HepG2 (cell line): ENCODE results near the gene CREB3. TPM values are rescaled to one million over a fixed set of nuclear protein-coding genes. Genes with fewer than 3 reads are reported as not detected.

Source experiments
- AHDC1 ChIP-seq: sonication (generic); formaldehyde crosslinking; IDR thresholded peaks from 2 replicates; pipeline ENCODE4 v1.5.1; 2020; ENCODE audit warnings: mild to moderate bottlenecking, missing genetic modification reagents, borderline replicate concordance
- MIER3 ChIP-seq: IDR thresholded peaks from 2 replicates; pipeline ENCODE4 v1.6.1; 2016; ENCODE audit warnings: missing compliant biosample characterization, borderline replicate concordance
- MIXL1 ChIP-seq: IDR thresholded peaks from 2 replicates; pipeline ENCODE4 v1.6.1; 2016
- NR2F6 ChIP-seq, 2 experiments: IDR thresholded peaks; 2 replicates each; pipeline ENCODE4 v1.6.1; 2016; ENCODE audit warnings: antibody characterized with exemption in 1 of 2, mild to moderate bottlenecking in 1 of 2
- NRL ChIP-seq: sonication (generic); formaldehyde crosslinking; IDR thresholded peaks from 2 replicates; pipeline ENCODE4 v1.5.0; 2020; ENCODE audit warnings: missing genetic modification reagents, mild to moderate bottlenecking, moderate library complexity, borderline replicate concordance
- SMC3 ChIP-seq: IDR thresholded peaks from 2 replicates; pipeline ENCODE4 v1.6.1; 2011; ENCODE audit warnings: low read length, improper control_type of control experiment
- ZBTB25 ChIP-seq: IDR thresholded peaks from 2 replicates; pipeline ENCODE4 v1.6.1; 2018; ENCODE audit warnings: missing genetic modification reagents
- ZBTB7A ChIP-seq: sonication (generic); formaldehyde crosslinking; IDR thresholded peaks from 2 replicates; pipeline ENCODE4 v1.8.0; 2022; ENCODE audit warnings: mild to moderate bottlenecking, missing genetic modification reagents
- ZNF121 ChIP-seq: sonication (generic); formaldehyde crosslinking; IDR thresholded peaks from 2 replicates; pipeline ENCODE4 v1.5.0; 2020; ENCODE audit warnings: mild to moderate bottlenecking, missing genetic modification reagents
- ZNF180 ChIP-seq: sonication (generic); formaldehyde crosslinking; IDR thresholded peaks from 2 replicates; pipeline ENCODE4 v1.4.0; 2020; ENCODE audit warnings: low read depth, missing genetic modification reagents, borderline replicate concordance
- ZNF3 ChIP-seq: IDR thresholded peaks from 2 replicates; pipeline ENCODE4 v1.7.0; 2017; ENCODE audit warnings: inconsistent platforms
- ZNF30 ChIP-seq: sonication (generic); formaldehyde crosslinking; IDR thresholded peaks from 2 replicates; pipeline ENCODE4 v1.5.0; 2020; ENCODE audit warnings: mild to moderate bottlenecking, missing genetic modification reagents
- ZNF543 ChIP-seq: sonication (generic); formaldehyde crosslinking; IDR thresholded peaks from 2 replicates; pipeline ENCODE4 v1.4.0; 2020; ENCODE audit warnings: mild to moderate bottlenecking, missing genetic modification reagents
- ZNF597 ChIP-seq: sonication (generic); formaldehyde crosslinking; IDR thresholded peaks from 2 replicates; pipeline ENCODE4 v1.5.0; 2020; ENCODE audit warnings: missing genetic modification reagents
- ZNF687 ChIP-seq: sonication (generic); formaldehyde crosslinking; IDR thresholded peaks from 2 replicates; pipeline ENCODE4 v1.5.1; 2020; ENCODE audit warnings: mild to moderate bottlenecking, missing genetic modification reagents, moderate library complexity
- ZNF740 ChIP-seq: sonication (generic); formaldehyde crosslinking; IDR thresholded peaks from 2 replicates; pipeline ENCODE4 v1.4.0; 2020; ENCODE audit warnings: missing genetic modification reagents
- ZSCAN31 ChIP-seq: sonication (generic); formaldehyde crosslinking; IDR thresholded peaks from 2 replicates; pipeline ENCODE4 v1.5.0; 2020; ENCODE audit warnings: low read depth, mild to moderate bottlenecking, missing genetic modification reagents
- polyA plus RNA-seq, 8 experiments: library from polyadenylated mRNA; depleted of rRNA in 3 of 8; stranded (reverse) in 7 of 8; unstranded in 1 of 8; fragments of >200 nt; fragmentation: Illumina TruSeq in 4 of 8; extraction: Trizol in 4 of 8; gene quantifications; 2 replicates each; pipeline versions ENCODE4 v1.2.1 to v1.2.3, GENCODE V29; 2011 to 2016; ENCODE audit warnings: low read depth in 4 of 8, missing spikeins in 1 of 8, mixed read lengths in 1 of 8; ENCODE audit not compliant: insufficient read depth in 1 of 8
- total RNA-seq, 5 experiments: library from RNA; depleted of rRNA; stranded (reverse); fragments of >200 nt; fragmentation: Illumina TruSeq; extraction: Trizol; gene quantifications; 2 replicates each; pipeline ENCODE4 v1.2.3, GENCODE V29; 2016; ENCODE audit warnings: low read depth in 1 of 5

The CREB3 gene
- total and polyA plus RNA-seq, 2 of the 13 experiments (the other 11 are each of a cell fraction or from before 2014, with no cell fraction given), result 11.1 to 34.2 TPM

GRCh38 chr9:35690614-35691333, 41.7 kb upstream of the CREB3 start (continued):
- TF ChIP-seq ZBTB7A (CRISPR knock-in tag) (0 out of 2 replicates have a peak, but pooled peaks have one; percentile 8), ZNF30 (CRISPR knock-in tag) (no peak), ZNF121 (CRISPR knock-in tag) (no peak), ZNF740 (CRISPR knock-in tag) (no peak), NR2F6 (IDR thresholded peaks at IDR 0.05) (no peak), NR2F6 (CRISPR knock-in tag; IDR thresholded peaks at IDR 0.05) (no peak), ZBTB25 (CRISPR knock-in tag) (no peak), ZNF597 (CRISPR knock-in tag) (no peak), MIXL1 (no peak), ZNF180 (CRISPR knock-in tag) (no peak), MIER3 (CRISPR knock-in tag) (no peak; the same call in 1 of the 2 replicates), ZNF687 (peak; percentile 78), ZNF543 (CRISPR knock-in tag) (0 out of 2 replicates have a peak, but pooled peaks have one; percentile 20), AHDC1 (CRISPR knock-in tag) (no peak), SMC3 (no peak), ZSCAN31 (CRISPR knock-in tag) (0 out of 2 replicates have a peak, but pooled peaks have one; percentile 12), NRL (CRISPR knock-in tag) (0 out of 2 replicates have a peak, but pooled peaks have one; percentile 37), ZNF3 (CRISPR knock-in tag) (no peak)
